ENCODE measurements around the gene STK32B. TPM values are rescaled to one million over a fixed set of nuclear protein-coding genes. Genes with fewer than 3 reads are reported as not detected.

Gene STK32B
- total and polyA plus RNA-seq, 9 of the 15 experiments (the other 6 are each of a cell fraction or from before 2014, with no cell fraction given) = 0.03 to 0.20 (median 0.07) TPM; not detected in 2

- Histone ChIP-seq H3K36me3 (ENCODE audit: control insufficient read depth, insufficient read depth, low read length) (no peaks in the 10 kb centered on the region), H3K27ac (ENCODE audit: extremely low read depth, low read depth, low read length) (no peak overlapping the region), H3K79me2 (ENCODE audit: control insufficient read depth, insufficient read depth, low read length) (no peaks in the 10 kb centered on the region), H4K20me1 (replicated peaks; ENCODE audit: control insufficient read depth, insufficient read depth, low read length) (no peaks in the 10 kb centered on the region), H3K4me2 (ENCODE audit: insufficient read depth, low read length) (no peak overlapping the region), H3K9me3 (replicated peaks; ENCODE audit: control insufficient read depth, insufficient read depth, low read depth, low read length) (no peaks in the 10 kb centered on the region), H3K4me3 (no peak overlapping the region), H3K4me1 (replicated peaks in 1 of 2; ENCODE audit: control insufficient read depth in 2 of 2, insufficient read depth in 2 of 2, low read length in 2 of 2) (peaks cover 2 to 9% of the 10 kb centered on the region in 2 experiments; a peak in 4 of 5 replicates), H2AFZ (ENCODE audit: low read depth, low read length) (peak overlapping the region; percentile 59; the same call in 1 of the 2 replicates), H3K9ac (ENCODE audit: insufficient read depth in 1 of 2, low read depth in 2 of 2, low read length in 2 of 2) (peak overlapping the region in 1 of 2 experiments; percentile 22; a peak in 1 of 4 replicates), H3K9me1 (ENCODE audit: control insufficient read depth, insufficient read depth, low read length) (no peaks in the 10 kb centered on the region), H3K27me3 (ENCODE audit: control insufficient read depth in 2 of 2, insufficient read depth in 2 of 2, low read length in 2 of 2) (peaks cover 0 to 18% of the 10 kb centered on the region in 2 experiments; a peak in 2 of 5 replicates)
- WGBS (ENCODE audit: insufficient coverage, low coverage, missing lambda C conversion rate) = 31% methylated on average over 6 of the region's 6 CpGs
- FAIRE-seq = peak; percentile 37
- intact Hi-C loops (cut with micrococcal nuclease) = no loop called here
- DNase-seq (ENCODE audit: extremely low read depth in 1 of 4, low spot score in 3 of 4) = no peak
- TF ChIP-seq SMARCA5 (IDR thresholded peaks at IDR 0.05) (no peak), RBM25 (IDR thresholded peaks at IDR 0.05; ENCODE audit: low read depth, low read length, severe bottlenecking) (peak; percentile 13)
- no TSS peak for BruUV-seq (replicated peaks)
- ChIA-PET POLR2A (interaction anchor here (0.6 to 0.8 kb wide), 2 partner anchors 366 to 572 kb away, joined by 3 to 4 read pairs; no protein-coding TSS in a partner anchor), CTCF (ENCODE audit: low intra/inter-chr PET ratio) (interaction anchor here (0.7 kb wide), 1 partner anchor 124 kb away, joined by 3 read pairs; no protein-coding TSS in a partner anchor)
- in situ Hi-C loops (cut with MboI) = no loop called here
- ATAC-seq = peak; percentile 12; the same call in 1 of the 3 replicates
Measured at GRCh38 chr4:5018603-5019002, 32.7 kb upstream of the STK32B start.

- H3K27me3 ChIP-seq (ENCODE audit: control insufficient read depth in 2 of 2, insufficient read depth in 2 of 2, low read length in 2 of 2) = peaks cover 0 to 18% of the 10 kb centered on the region in 2 experiments; a peak in 2 of 5 replicates
- H3K4me3 ChIP-seq = no peak within 1 kb of the TSS
- H3K9ac ChIP-seq (ENCODE audit: insufficient read depth in 1 of 2, low read depth in 2 of 2, low read length in 2 of 2) = peak within 1 kb of the TSS in 1 of 2 experiments; percentile 22; a peak in 1 of 4 replicates
- peaks cover 2 to 9% of the 10 kb centered on the region in 2 experiments; a peak in 4 of 5 replicates for H3K4me1 ChIP-seq (replicated peaks in 1 of 2; ENCODE audit: control insufficient read depth in 2 of 2, insufficient read depth in 2 of 2, low read length in 2 of 2)
- no peak for FAIRE-seq
- no peaks in the 10 kb centered on the region for H3K9me1 ChIP-seq (ENCODE audit: control insufficient read depth, insufficient read depth, low read length)
- BruUV-seq (replicated peaks) = no TSS peak
- 47% methylated on average over 12 of the region's 28 CpGs for WGBS (ENCODE audit: insufficient coverage, low coverage, missing lambda C conversion rate)
- H2AFZ ChIP-seq (ENCODE audit: low read depth, low read length) = peak within 1 kb of the TSS; percentile 59; the same call in 1 of the 2 replicates
- intact Hi-C loops (cut with micrococcal nuclease) (no loop called here), in situ Hi-C loops (cut with MboI) (no loop called here)
- no peaks in the 10 kb centered on the region for H4K20me1 ChIP-seq (replicated peaks; ENCODE audit: control insufficient read depth, insufficient read depth, low read length)
- ATAC-seq = no peak
- no peaks in the 10 kb centered on the region for H3K79me2 ChIP-seq (ENCODE audit: control insufficient read depth, insufficient read depth, low read length)
- POLR2A ChIA-PET = no interaction called here
- no peak for DNase-seq (ENCODE audit: extremely low read depth in 1 of 4, low spot score in 3 of 4)
- no peak within 1 kb of the TSS for H3K4me2 ChIP-seq (ENCODE audit: insufficient read depth, low read length)
- no peaks in the 10 kb centered on the region for H3K9me3 ChIP-seq (replicated peaks; ENCODE audit: control insufficient read depth, insufficient read depth, low read depth, low read length)
- CTCF ChIA-PET (ENCODE audit: low intra/inter-chr PET ratio) = no interaction called here
- H3K36me3 ChIP-seq (ENCODE audit: control insufficient read depth, insufficient read depth, low read length) = no peaks in the 10 kb centered on the region
- no peak within 1 kb of the TSS for H3K27ac ChIP-seq (ENCODE audit: extremely low read depth, low read depth, low read length)
- TF ChIP-seq POLR2G (IDR thresholded peaks at IDR 0.05; ENCODE audit: low read depth, low read length) (no peak), ZNF778 (CRISPR knock-in tag; IDR thresholded peaks at IDR 0.05) (no peak), PRMT5 (CRISPR knock-in tag; IDR thresholded peaks at IDR 0.05) (no peak), MEF2A (IDR thresholded peaks at IDR 0.05; ENCODE audit: control insufficient read depth, low read depth, low read length) (no peak), TEAD1 (CRISPR knock-in tag; IDR thresholded peaks at IDR 0.05) (no peak), CBX5 (IDR thresholded peaks at IDR 0.05; ENCODE audit: borderline replicate concordance, low read depth) (no peak), ZBTB12 (CRISPR knock-in tag; IDR thresholded peaks at IDR 0.05) (no peak), ARNT (IDR thresholded peaks at IDR 0.05) (no peak), FOXP1 (CRISPR knock-in tag; IDR thresholded peaks at IDR 0.05) (no peak), ATF6 (CRISPR knock-in tag; IDR thresholded peaks at IDR 0.05) (no peak), RAD21 (CRISPR knock-in tag; conservative IDR thresholded peaks at IDR 0.05 in 1 of 2, IDR thresholded peaks at IDR 0.05 in 1 of 2) (no peak)
Measured at GRCh38 chr4:5019274-5019673, 32.0 kb upstream of the STK32B start, which contains the start of gene CYTL1. Gene CYTL1 (minus strand): TSS chr4:5019458. CDS start chr4:5019445, 13 bp downstream.
